Measurements from ENCODE around the gene GAB2.

- no peak for TF ChIP-seq POLR2A (IDR thresholded peaks at IDR 0.05)
- TF ChIP-seq CTCF (IDR thresholded peaks at IDR 0.05) = no peak
Measured at GRCh38 chr11:78347956-78348355, 69.7 kb downstream of the GAB2 start.
